ENCODE measurements around the gene NTSR1.

DNA sequence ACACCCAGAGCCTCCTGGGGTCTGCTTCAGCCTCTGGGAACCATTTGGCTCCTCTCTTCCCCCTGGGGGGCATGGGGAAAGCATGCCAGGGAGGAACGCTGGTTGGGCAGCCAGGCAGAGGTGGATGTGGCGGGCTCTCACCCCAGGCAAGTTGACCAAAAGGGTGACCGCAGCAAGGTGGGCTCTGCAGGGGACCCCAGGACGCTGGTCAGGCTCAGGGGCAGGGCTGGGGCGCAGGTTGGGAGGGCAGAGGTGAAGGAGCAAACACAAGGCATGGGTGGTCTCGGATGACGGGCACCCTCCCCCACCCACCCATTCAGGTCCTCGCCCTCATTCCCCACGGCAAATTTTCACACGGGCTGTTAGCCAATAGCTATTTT is 57.4 kb downstream of the NTSR1 start:
- TF ChIP-seq, protein P1, sequence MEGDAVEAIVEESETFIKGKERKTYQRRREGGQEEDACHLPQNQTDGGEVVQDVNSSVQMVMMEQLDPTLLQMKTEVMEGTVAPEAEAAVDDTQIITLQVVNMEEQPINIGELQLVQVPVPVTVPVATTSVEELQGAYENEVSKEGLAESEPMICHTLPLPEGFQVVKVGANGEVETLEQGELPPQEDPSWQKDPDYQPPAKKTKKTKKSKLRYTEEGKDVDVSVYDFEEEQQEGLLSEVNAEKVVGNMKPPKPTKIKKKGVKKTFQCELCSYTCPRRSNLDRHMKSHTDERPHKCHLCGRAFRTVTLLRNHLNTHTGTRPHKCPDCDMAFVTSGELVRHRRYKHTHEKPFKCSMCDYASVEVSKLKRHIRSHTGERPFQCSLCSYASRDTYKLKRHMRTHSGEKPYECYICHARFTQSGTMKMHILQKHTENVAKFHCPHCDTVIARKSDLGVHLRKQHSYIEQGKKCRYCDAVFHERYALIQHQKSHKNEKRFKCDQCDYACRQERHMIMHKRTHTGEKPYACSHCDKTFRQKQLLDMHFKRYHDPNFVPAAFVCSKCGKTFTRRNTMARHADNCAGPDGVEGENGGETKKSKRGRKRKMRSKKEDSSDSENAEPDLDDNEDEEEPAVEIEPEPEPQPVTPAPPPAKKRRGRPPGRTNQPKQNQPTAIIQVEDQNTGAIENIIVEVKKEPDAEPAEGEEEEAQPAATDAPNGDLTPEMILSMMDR (IDR thresholded peaks at IDR 0.05) = no peak
- no peak for TF ChIP-seq POLR2AphosphoS5 (IDR thresholded peaks at IDR 0.05)
